NB4 (cell line): ENCODE results near the gene SP6.

ENCODE experiments used
- DNase-seq: peaks from one replicate; pipeline ENCODE4 v3.0.0; 2010; ENCODE audit warnings: low read depth
- H3K4me3 ChIP-seq: one replicate; pipeline ENCODE4 v1.5.1; 2011; ENCODE audit warnings: mild to moderate bottlenecking, low read depth, low read length, moderate library complexity
- CTCF ChIP-seq: IDR thresholded peaks from one replicate; pipeline ENCODE4 v1.5.1; 2012; ENCODE audit warnings: low read depth, low read length
- MYC ChIP-seq: IDR thresholded peaks from 2 replicates; pipeline ENCODE4 v1.6.1; 2011; ENCODE audit warnings: low read depth, low read length
- POLR2A ChIP-seq: IDR thresholded peaks from 2 replicates; pipeline ENCODE4 v1.6.1; 2011; ENCODE audit warnings: mild to moderate bottlenecking; ENCODE audit not compliant: insufficient read length; ENCODE audit errors: extremely low read depth
- TF ChIP-seq, protein P1 (sequence below): IDR thresholded peaks from 2 replicates; pipeline ENCODE4 v1.6.1; 2011; ENCODE audit warnings: low read depth, low read length

SP6 gene

DNA sequence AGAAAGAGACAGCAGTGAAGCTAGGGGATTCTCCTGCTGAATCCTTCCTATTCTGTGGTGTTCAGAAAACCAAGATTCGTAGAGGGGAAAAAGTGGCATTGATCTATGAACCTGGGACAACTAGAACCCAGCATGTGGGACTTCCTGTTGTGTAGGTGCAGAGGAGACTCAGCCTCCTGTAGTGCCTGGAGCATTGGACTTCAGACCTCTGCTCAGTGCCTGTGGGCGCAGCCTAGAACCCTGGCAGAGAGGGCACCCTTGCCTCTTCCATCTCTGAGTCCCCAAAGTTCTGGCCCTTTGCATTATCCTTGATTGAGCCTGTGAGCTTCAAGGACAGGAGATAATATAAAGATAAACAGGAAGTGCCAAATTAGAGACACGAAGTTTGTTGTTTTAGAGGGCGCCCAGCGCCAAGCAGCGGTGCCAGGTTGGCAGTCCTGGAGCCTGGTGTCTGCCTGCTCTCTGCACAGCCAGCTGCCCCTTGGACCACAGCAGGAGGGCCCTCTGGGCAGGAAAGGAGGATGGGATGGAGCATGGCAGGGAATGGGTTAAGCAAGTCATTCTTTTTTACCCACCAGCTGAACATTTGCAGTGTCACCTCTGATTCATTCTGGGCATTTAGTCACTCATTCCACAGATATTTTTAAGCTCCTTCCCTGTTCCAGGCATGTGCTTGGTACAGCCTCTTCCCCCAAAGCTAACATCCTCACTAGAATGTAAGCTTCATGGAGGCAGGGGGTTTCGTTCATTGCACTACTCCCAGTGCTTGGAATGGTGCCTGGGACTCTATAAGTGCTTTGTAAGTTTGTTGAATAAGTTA lies 11.9 kb upstream of the SP6 start:
- H3K4me3 ChIP-seq: no peak overlapping the region
- TF ChIP-seq, protein P1, sequence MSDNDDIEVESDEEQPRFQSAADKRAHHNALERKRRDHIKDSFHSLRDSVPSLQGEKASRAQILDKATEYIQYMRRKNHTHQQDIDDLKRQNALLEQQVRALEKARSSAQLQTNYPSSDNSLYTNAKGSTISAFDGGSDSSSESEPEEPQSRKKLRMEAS: no peak
- TF ChIP-seq MYC (no peak), POLR2A (no peak), CTCF (no peak)

DNA sequence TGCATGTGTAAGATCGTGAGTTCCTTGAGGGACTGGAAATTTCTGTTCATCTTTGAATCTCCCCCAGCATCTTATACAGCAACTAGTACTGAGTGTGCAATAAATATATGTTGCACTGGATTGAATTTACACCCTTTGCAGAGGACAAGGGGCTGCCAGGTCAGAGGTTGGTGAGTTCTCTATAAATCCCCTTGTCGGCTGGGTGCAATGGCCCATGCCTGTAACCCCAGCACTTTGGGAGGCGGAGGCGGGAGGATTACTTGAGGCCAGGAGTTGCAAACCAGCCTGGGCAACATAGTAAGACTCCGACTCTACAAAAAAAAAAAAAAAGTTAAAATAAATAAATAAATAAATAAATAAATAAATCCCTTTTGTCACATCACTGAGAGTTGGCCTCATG lies 9.4 kb upstream of the SP6 start:
- TF ChIP-seq MYC: no peak
- TF ChIP-seq POLR2A: no peak
- TF ChIP-seq, protein P1: no peak
- TF ChIP-seq CTCF: no peak
- H3K4me3 ChIP-seq: no peak overlapping the region
- DNase-seq: no peak

More for the DNA sequence above, 11.9 kb upstream of the SP6 start:
- DNase-seq: no peak

DNA sequence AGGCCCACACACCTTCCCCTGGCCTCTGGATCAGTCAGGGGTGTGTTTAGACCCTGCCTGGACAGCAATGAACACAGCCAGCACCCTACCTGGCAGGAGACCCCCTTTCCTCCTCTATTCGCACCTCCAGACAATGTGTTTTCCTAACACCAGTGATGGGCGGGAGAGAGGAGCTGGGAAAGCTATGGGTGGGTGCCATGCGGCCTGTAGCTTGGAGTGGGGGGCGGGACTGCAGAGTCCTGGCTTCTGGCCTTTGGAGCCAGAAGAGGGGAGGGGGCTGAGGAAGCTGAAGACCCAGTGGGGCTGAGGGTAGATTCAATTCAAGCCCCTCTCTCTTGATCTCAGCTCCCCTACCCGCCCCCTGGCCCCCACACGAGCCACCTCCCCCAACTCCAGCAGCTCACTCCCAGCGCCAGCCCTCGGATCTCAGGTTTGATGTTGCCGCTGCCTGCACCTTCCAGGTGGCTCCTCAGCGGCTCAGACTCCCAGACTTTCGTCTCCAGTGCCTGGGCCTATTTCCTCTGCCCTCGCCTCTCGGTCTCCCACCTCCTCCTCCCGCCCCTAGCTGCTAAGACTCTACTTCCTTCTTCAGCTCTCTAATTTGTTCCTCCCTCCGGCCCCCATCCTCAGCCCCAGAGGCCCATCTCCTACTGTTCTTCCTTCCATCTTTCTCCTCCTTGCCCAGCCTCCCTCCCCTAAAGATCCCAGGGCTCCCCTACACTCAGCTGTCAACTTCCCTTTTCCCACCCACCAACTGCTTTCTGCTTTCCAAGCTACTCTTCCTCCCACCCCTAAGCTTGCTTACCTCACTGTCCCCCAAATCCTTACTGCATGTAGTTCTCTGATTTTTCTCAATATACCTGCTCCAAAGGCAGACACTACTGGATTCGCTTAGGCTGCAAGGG lies 6.8 kb upstream of the SP6 start:
- TF ChIP-seq, protein P1: no peak
- TF ChIP-seq POLR2A (no peak), MYC (no peak), CTCF (no peak)
- no peak overlapping the region for H3K4me3 ChIP-seq
- no peak for DNase-seq

GRCh38 chr17:47856830-47857229 lies 5.9 kb upstream of the SP6 start:
- DNase-seq: no peak
- TF ChIP-seq MYC (no peak), CTCF (no peak), POLR2A (no peak)
- TF ChIP-seq, protein P1: no peak
- H3K4me3 ChIP-seq: no peak overlapping the region

DNA sequence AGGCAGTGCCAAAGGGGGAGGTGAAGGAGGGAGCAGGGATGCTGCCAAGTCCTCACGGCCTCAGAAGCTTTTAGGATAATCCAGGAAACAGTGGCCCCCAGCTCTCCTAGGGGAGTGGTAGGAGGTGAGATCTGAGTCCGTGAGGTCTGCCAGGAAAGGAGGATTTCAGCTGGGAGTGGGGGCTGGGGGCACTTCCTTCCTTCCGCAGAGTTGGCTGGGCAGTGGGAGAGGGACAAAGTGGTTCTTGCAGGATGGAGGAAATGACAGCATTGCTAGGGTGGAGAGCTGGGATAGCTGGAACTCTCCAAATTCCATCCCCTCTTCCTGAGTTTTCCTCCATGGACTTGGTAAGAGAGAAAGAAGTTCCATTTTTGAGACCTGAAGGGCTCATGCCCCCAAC lies 4.8 kb upstream of the SP6 start:
- no peak overlapping the region for H3K4me3 ChIP-seq
- no peak for DNase-seq
- TF ChIP-seq CTCF (no peak), POLR2A (no peak), MYC (no peak)
- TF ChIP-seq, protein P1: no peak
